ENCODE measurements around the gene GPR137B.

GPR137B gene

GRCh38 chr1:236143104-236143948 lies 987 bp downstream of the GPR137B start:
- TF ChIP-seq CTCF (IDR thresholded peaks at IDR 0.05; ENCODE audit: extremely low read depth, insufficient read depth, missing control alignments) = no peak
- in situ Hi-C loops (cut with MboI; ENCODE audit: low pct_unique_long_range_greater_than_20kb, low sequenced_read_pairs, unreplicated experiment) = no loop called here
- peak; percentile 57 for DNase-seq (ENCODE audit: low spot score)

- in situ Hi-C loops (cut with MboI; ENCODE audit: low pct_unique_long_range_greater_than_20kb, low sequenced_read_pairs, unreplicated experiment) = no loop called here
- TF ChIP-seq CTCF (IDR thresholded peaks at IDR 0.05; ENCODE audit: extremely low read depth, insufficient read depth, missing control alignments) = no peak
- no peak for DNase-seq (ENCODE audit: low spot score)
These were observed 1.7 kb downstream of the GPR137B start for GRCh38 chr1:236144033-236144432.

- DNase-seq (ENCODE audit: low spot score) = peak; percentile 63
- in situ Hi-C loops (cut with MboI; ENCODE audit: low pct_unique_long_range_greater_than_20kb, low sequenced_read_pairs, unreplicated experiment) = no loop called here
- TF ChIP-seq CTCF (IDR thresholded peaks at IDR 0.05; ENCODE audit: extremely low read depth, insufficient read depth, missing control alignments) = peak; percentile 15
These were observed 2.3 kb downstream of the GPR137B start for GRCh38 chr1:236144446-236145150.

GRCh38 chr1:236147068-236147467 lies 4.7 kb downstream of the GPR137B start:
- in situ Hi-C loops (cut with MboI; ENCODE audit: low pct_unique_long_range_greater_than_20kb, low sequenced_read_pairs, unreplicated experiment) = no loop called here
- no peak for DNase-seq (ENCODE audit: low spot score)
- no peak for TF ChIP-seq CTCF (IDR thresholded peaks at IDR 0.05; ENCODE audit: extremely low read depth, insufficient read depth, missing control alignments)

- no peak for TF ChIP-seq CTCF (IDR thresholded peaks at IDR 0.05; ENCODE audit: extremely low read depth, insufficient read depth, missing control alignments)
- DNase-seq (ENCODE audit: low spot score) = no peak
- in situ Hi-C loops (cut with MboI; ENCODE audit: low pct_unique_long_range_greater_than_20kb, low sequenced_read_pairs, unreplicated experiment) = no loop called here
These were observed 5.5 kb downstream of the GPR137B start for GRCh38 chr1:236147521-236148469.

GRCh38 chr1:236148470-236148845 lies 6.1 kb downstream of the GPR137B start:
- DNase-seq (ENCODE audit: low spot score) = no peak
- no peak for TF ChIP-seq CTCF (IDR thresholded peaks at IDR 0.05; ENCODE audit: extremely low read depth, insufficient read depth, missing control alignments)
- in situ Hi-C loops (cut with MboI; ENCODE audit: low pct_unique_long_range_greater_than_20kb, low sequenced_read_pairs, unreplicated experiment) = no loop called here
